Left kidney (tissue), 2 donors: Measurements from ENCODE around the gene AP5B1. TPM values are rescaled to one million over a fixed set of nuclear protein-coding genes. Genes with fewer than 3 reads are reported as not detected.

Experiments
- DNase-seq: peaks from one replicate; pipeline ENCODE4 v3.0.0-alpha.2; 2013
- polyA plus RNA-seq: library from polyadenylated mRNA; unstranded; fragments of 120-200 nt; gene quantifications from one replicate; pipeline ENCODE4 v1.2.1, GENCODE V29; 2013; ENCODE audit not compliant: insufficient read length

Gene AP5B1
- polyA plus RNA-seq, 1 donor, result 7.6 TPM

DNA sequence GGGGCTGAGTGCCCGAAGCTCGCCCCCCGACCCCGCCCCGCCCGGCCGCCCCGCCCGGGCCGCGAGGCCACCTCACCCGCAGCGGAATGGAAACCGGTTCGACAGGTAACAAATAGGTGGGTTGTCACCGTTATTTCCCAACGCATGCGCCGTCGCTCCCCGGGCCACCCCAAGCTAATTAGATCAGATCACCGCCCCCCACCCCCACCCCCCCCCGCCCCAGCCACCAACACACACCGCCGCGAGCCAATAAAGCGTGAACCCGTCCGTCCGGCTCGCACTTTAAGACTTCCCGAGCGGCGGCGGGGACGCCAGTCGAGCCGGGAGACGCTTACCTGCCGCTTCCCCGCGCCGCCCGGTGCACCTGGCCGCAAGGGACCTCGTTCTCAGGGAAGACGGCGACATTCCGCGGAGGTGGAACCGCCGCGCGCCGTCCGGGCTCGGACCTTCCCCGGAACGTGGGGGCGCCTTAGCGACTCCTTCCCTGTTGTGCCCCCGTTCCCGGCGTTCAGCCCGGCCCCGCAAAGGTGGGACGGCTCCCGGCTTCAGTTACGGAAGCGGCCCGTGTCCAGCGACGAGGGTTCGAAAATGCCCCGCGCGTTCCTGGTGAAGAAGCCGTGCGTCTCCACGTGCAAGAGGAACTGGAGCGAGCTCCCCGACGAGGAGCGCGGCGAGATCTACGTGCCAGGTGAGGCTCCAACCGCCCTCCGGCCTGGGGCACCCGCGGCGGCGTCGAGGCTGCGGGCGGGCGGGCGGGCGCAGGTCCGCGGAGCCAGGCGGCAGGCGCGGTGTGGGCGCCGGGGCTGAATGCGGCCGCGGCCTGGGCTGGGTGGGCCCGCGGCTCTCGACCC, 6.2 kb upstream of the AP5B1 start, which contains the start of gene OVOL1:
Gene OVOL1, plus strand, starts transcription at position 278 of the 851 bp plus-strand sequence. Its CDS starts 311 bp downstream, at position 589.
- no peak for DNase-seq

DNA sequence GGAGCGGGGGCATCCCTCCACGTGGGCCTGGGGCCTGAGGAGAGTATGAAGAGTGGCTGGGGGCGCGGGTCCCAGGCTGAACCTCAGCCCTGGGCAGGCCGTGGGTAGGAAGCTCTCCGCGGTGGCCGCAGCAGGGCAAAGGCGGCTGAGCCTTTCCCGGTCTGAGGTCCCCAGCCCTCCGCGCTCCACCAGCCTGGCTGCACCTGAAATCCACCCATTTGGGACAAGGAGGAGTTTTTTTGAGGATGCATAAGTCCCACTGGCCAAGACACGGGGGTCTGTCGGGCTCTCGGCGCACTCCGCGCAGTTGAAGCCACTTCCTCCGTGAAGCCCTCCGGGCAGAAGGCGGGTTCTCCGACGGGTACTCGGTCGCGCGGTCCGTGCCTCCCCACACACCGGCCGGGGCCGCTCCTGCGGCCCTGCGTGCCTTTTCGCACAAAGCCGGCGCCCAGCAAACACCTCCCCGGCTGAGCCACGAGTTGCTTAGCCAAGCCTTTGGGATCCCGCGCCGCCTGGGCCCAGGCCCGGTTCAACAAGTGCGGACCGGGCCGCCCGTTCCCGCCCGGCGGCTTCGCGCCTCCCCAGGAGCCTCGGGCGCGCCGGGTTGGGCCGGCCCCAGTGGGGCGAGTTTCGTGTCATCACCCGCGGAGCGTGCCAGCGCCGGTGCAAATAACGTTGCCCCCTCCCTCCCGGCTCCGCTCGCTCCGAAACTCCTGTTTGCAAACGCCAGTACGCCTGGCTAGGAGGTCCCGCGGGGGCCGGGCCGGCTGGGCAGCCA, 5.4 kb upstream of the AP5B1 start:
- DNase-seq, result no peak

- DNase-seq, result no peak
These were observed 4.7 kb upstream of the AP5B1 start for GRCh38 chr11:65785319-65786007.

- no peak for DNase-seq
These were observed 2.0 kb upstream of the AP5B1 start for GRCh38 chr11:65782816-65783228.

DNA sequence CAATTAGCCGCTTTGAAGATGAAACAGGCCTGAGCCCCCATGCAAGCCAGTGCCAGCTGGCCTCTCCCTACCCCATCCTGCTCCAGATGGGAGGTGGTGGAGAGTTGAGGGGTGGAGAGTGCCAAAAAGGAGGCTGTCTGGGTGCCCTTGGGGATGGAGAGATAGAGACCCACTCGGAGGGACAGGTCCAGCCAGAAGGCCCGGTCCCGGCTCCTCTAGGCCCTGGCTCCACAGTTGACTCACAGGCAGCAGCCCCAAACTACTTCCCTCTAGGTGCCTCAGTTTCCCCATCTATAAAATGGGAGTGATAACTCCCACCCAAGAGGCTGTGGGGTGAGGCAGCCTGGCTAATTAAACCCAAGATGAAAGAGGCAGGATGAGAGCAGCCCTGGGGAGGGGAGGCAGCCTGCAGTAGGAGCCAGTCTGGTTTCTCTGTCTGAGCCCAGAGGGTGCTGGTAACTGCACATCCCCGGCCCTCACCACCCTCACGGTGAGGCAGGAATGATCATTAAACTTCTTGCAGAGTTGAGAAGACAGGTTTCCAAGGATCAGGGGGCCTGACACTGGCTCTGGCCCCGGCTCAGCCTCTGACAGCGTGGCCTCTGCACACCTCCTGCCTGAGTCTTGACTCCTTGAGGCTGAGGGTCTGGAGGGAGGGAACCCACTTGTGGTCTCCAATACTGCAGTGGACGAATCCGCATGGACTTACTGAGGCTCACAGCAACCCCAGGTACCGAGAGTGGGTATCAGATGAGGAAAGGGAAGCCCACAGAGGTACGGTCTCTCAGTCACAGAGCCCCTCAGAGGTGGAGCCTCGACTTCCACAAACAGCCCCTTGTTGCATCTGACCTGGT, 1.4 kb upstream of the AP5B1 start:
- no peak for DNase-seq

DNA sequence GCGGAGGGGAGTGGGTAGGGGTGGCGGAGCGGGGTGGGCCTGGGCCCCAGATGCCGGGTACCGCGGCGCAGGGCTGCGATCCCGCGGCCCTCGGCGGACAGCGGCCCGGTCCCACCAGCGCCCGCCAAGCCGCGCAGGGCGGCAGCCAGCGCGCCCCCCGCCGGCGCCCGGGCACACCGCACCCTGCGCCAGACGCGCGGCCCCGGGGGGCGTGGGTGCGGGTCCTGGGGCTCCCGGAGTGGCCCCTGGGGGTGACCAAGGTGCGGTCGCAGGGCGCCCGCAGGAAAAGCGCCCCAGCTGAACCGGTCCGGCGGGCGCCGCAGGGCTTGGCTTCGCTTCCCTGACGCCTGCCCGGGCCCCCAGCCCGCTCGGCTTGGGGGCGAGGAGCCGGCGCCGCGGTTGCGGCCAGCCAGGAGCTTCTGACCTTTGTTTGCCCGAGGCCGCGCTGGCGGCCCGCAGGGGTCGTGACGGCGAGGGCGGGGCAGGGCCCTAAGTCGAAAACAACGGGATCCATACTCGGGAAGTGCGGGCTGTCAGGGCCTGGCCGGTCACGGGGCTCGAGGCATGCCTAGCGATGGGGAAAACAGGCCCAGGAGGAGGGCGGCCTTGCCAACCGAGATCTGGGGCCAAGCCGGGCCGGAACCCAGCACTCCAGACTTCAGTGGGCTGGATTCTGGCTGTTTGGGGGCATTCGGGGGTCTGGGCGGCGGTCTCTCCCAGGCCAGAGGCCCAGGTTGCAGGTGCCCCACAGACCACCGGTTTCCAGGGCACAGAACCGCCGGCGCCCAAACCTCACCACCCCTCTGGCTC, 581 bp upstream of the AP5B1 start:
- no peak for DNase-seq

DNA sequence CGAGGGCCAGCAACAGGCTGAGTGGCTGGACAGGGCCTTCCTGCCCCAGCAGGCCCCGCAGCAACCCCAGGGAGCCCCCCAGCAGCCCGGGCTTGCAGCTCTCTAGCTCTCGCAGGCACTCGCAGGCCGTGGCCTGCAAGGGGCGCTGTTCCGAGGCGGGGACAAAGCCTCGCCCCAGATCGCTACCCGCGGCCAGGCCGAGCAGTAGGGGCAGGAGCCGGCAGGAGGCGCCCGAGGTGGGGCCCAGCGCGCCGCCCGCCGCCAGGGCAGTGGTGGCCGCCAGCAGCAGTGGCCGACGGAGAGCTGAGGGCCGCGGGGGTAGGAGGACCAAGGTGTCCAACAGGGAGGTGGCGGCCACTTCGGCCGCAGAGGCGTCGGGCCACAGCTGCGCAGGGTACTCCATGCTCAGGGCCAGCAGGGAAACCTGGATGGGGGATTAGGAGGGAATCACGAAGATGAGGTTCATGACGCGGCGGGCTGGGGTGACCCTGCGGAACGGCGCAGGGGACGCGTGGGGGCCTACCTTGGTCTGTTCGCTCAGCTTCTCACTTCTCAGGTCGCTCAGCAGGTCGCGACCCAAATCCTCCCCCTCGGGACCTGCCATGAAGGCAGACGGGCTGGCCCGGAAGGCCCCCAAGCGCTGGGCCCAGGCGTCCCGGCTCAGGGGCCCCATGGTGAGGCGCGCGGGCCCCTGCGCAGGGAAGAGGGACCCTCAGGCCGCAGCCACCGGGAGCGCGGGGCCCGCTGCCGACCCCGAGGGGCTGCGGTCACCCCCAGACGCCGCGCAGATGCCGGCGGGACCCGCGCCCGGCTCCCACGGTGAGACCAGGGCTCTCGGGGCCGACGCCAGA, 632 bp downstream of the AP5B1 start:
- no peak for DNase-seq

DNA sequence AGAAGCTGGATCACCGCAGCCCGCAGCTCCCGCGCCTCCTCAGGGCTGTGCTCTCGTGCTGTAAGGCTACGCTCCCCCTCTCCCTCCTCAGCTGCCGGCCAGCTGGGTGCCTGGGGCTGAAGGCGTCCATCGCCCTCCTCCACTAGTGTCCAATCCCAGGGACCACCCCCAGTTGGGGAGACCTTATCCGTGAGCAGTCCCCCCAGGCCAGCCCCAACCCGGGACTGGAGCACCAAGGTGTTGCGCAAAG, 1.2 kb downstream of the AP5B1 start:
- DNase-seq, result no peak

- DNase-seq, result no peak
These were observed 1.7 kb downstream of the AP5B1 start for GRCh38 chr11:65778901-65779668.

DNA sequence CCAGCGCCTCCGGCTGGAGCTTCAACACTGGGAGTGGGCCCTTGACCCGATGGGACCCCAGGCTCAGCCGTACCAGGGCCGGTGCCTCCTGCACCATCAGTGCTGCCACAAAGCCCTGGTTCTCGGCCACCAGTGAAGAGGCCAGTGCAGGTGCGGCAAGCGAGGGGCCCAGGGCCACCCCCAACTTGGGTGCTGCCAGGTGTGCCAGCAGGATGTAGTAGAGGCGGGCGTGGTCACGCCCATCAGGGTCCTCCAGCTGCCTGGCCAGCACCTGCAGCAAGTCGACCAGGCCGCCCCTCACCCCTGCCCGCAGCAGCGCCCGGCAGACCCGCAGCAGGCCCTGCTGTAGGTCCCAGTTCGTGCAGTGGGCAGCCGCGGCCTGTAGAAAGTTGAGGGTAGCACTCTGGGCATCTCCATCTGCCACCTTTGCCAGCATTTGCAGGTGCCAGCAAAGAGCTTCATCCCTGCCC, 2.3 kb downstream of the AP5B1 start:
- DNase-seq, result no peak

- DNase-seq, result no peak
These were observed 2.9 kb downstream of the AP5B1 start for GRCh38 chr11:65777821-65778361.

GRCh38 chr11:65777241-65777640, 3.5 kb downstream of the AP5B1 start:
- DNase-seq, result no peak

DNA sequence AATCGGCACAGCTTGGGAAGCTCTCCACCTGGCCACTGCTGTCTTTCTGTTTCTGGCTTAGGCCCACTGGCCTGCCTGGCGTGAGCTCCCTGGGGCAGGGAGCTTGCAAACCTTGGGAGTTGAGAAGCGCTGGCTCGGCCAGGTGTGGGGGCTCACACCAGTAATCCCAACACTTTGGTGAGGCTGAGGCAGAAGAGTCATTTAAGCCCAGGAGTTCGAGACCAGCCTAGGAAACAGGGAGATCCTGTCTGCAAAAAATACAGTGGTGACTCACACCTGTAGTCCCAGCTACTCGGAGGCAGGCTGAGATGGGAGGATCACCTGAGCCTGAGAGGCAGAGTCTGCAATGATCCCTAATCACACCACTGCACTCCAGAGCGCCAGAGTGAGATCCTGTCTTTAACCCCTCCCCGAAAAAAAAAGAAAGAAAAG, 4.0 kb downstream of the AP5B1 start:
- no peak for DNase-seq

DNA sequence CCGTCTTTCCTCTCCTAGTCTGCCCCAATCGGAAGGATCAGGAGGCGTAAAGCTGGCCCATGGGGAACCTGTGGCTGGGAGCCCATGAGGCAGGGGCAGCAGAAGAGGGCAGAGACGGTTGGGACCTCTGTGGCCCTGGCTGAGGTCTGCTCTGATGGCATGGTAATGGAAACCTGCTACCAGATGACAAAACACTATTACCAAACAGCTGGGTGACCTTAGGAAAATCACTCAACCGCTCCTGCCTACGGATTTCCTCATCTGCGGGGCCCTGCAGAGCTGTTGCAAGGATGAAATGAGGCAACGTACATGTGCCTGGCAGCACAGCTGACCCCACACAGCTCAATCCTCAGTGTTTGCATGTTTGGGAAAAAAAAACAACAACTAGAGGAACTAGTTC, 4.6 kb downstream of the AP5B1 start:
- no peak for DNase-seq

DNA sequence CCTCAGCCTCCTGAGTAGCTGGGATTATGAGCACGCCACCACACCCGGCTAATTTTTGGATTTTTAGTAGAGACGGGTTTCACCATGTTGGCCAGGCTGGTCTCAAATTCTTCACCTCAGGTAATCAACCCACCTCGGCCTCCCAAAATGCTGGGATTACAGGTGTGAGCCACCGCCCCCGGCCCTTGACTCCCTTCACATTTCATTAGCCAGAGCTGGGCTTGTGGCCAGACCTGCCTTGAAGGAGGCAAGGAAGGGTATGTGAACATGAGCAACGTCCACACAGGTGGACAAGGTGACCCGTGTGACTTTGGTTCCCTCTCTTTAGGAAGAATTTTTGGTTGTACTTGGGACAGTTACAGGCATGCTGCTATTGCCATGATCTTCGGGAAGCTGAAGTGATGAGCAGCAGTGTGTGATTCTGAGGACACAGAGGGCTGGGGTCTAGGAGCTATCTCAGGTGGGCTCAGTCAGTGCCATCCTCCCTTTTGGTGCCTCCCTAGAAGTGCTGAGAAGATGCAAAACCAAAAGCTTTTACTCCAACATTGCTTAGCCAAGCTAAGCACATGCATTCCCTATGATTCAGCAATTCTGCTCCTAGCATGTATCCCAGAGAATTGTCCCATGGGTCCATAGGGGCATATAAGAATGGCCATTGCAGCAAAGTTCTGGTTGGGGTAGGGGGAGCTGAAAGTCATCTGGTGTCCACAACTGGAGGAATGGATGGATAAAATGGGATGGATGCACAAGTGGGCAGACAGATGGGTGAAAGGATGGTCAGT, 6.1 kb downstream of the AP5B1 start:
- DNase-seq, result no peak

GRCh38 chr11:65773784-65774411, 6.9 kb downstream of the AP5B1 start:
- DNase-seq, result no peak

DNA sequence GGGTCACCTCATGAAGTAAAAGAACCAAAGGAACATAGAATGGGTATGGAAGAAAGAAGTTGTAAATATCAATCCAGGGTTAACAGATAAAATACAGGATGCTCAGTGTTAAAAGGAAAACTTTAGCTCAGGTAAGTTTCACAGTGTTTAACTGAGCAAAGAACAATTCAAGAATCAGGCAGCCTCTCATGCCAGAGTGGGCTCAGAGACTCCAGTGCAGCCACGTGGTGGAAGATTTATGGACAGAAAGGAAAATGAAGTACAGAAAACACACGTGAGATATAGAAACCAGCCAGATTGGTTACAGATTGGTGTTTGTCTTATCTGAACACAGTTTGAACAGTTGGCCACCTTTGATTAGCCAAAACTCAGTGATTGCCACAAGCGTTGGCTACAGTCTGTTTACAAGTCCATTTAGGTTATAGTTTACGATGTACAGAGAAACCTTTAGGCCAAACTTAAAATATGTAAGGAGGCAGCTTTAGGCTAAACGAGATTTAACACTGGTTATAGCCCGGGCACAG, 9.1 kb downstream of the AP5B1 start:
- no peak for DNase-seq
